Esophagus muscularis mucosa (tissue), 4 donors: ENCODE results near the gene ANKRD62.

ENCODE experiments used
- EP300 ChIP-seq: sonication (generic); formaldehyde crosslinking; IDR thresholded peaks from one replicate; pipeline ENCODE4 v1.6.1; 2017; ENCODE audit warnings: antibody characterized with exemption
- POLR2A ChIP-seq: fragments of 450-650 bp; IDR thresholded peaks from one replicate; pipeline ENCODE4 v1.6.1; 2017; ENCODE audit warnings: antibody characterized with exemption, moderate library complexity, mild to moderate bottlenecking, low read depth
- POLR2AphosphoS5 ChIP-seq, 2 donors: sonication (generic); formaldehyde crosslinking; IDR thresholded peaks; one replicate each; pipeline ENCODE4 v1.6.1; 2017; ENCODE audit warnings: antibody characterized with exemption in 2 of 2
- TF ChIP-seq, protein P1 (sequence below), 3 experiments: fragments of 200-600 bp in 2 of 3; fragments of 450-650 bp in 1 of 3; sonication (generic) in 2 of 3; IDR thresholded peaks; one replicate each; pipeline ENCODE4 v1.5.1; 2017 to 2019; ENCODE audit warnings: antibody characterized with exemption in 3 of 3, mild to moderate bottlenecking in 2 of 3, moderate library complexity in 1 of 3

DNA sequence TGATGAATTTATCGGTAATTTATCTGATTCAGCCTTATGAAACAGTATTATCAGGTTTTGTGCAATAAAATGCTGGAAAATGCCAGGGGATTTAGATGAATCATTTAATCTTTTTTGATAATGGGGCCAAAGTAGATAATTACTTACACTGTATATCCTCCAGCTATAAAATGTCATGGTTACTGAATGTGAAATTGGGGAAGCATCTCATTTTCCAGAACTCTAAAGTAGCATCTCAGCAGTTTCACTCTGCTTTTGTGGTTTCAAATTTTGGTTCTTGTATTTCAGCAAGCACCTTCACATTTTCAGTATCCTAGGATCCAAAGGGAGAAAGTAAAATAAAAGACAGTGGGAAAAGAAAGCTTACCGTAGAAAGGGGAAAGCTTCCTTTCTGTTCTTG, 12.8 kb downstream of the ANKRD62 start:
- TF ChIP-seq, protein P1, sequence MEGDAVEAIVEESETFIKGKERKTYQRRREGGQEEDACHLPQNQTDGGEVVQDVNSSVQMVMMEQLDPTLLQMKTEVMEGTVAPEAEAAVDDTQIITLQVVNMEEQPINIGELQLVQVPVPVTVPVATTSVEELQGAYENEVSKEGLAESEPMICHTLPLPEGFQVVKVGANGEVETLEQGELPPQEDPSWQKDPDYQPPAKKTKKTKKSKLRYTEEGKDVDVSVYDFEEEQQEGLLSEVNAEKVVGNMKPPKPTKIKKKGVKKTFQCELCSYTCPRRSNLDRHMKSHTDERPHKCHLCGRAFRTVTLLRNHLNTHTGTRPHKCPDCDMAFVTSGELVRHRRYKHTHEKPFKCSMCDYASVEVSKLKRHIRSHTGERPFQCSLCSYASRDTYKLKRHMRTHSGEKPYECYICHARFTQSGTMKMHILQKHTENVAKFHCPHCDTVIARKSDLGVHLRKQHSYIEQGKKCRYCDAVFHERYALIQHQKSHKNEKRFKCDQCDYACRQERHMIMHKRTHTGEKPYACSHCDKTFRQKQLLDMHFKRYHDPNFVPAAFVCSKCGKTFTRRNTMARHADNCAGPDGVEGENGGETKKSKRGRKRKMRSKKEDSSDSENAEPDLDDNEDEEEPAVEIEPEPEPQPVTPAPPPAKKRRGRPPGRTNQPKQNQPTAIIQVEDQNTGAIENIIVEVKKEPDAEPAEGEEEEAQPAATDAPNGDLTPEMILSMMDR (IDR thresholded peaks at IDR 0.05) = no peak
- TF ChIP-seq EP300 = no peak
- TF ChIP-seq POLR2AphosphoS5 (IDR thresholded peaks at IDR 0.05) = no peak
- TF ChIP-seq POLR2A = no peak
